GM12891 (cell line): ENCODE results near the gene MRPL37.

Experiments
- PAX5 ChIP-seq: IDR thresholded peaks from 2 replicates; pipeline ENCODE4 v1.6.1; 2011; ENCODE audit warnings: low read length, moderate library complexity, mild to moderate bottlenecking; ENCODE audit not compliant: insufficient read depth, severe bottlenecking
- POLR2A ChIP-seq: IDR thresholded peaks from 2 replicates; pipeline ENCODE4 v1.6.1; 2011; ENCODE audit warnings: low read depth, low read length, control low read depth
- POLR2AphosphoS5 ChIP-seq: IDR thresholded peaks from 2 replicates; pipeline ENCODE4 v1.6.1; 2011; ENCODE audit warnings: low read depth, low read length, control low read depth
- POU2F2 ChIP-seq: IDR thresholded peaks from 2 replicates; pipeline ENCODE4 v1.6.1; 2011; ENCODE audit warnings: low read depth, mild to moderate bottlenecking, control low read depth, low read length, moderate library complexity
- SPI1 ChIP-seq: IDR thresholded peaks from 2 replicates; pipeline ENCODE4 v1.6.1; 2011; ENCODE audit warnings: low read depth, low read length, control low read depth
- TAF1 ChIP-seq: IDR thresholded peaks from 2 replicates; pipeline ENCODE4 v1.6.1; 2011; ENCODE audit warnings: low read depth, low read length, control low read depth

DNA sequence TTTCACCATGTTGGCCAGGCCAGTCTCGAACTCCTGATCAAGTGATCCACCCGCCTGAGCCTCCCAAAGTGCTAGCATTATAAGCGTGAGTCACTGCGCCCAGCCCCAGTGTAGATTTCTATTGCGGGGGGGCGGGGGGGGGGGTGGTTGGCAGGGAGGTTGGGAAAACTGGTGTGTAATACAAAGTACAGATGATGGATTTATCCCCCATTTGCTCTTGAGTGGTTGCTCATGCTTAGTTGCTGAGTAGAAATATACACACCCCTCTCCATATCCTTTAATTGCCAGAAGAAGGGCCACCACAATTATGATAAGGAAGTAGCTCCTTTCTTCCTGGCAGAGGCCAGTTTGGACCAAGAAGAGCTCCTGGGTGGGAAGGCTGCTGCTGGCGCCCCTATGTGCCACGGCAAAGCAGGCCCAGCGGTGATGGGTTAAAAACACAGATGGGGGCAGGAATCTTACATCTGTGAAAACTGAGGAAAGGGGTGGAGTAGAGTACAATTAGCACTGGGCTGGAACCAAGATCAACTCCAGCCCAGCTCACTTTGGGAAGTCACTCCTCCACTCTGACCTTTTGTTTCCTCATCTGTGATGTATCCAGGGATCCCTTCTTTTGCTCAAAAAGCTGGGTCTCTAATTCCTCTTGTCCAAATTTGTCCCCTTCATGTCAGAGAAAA, 55.2 kb downstream of the MRPL37 start:
- TF ChIP-seq POLR2A (no peak), POLR2AphosphoS5 (no peak), TAF1 (no peak), POU2F2 (no peak), SPI1 (no peak), PAX5 (no peak)
